OCI-LY1 (cell line): Measurements from ENCODE around the gene ZNF19.

ENCODE experiments used
- CTCF ChIP-seq: fragments of 200-600 bp; sonication (generic), shearing (Covaris generic); IDR thresholded peaks from 2 replicates; pipeline ENCODE4 v1.5.1; 2017; ENCODE audit warnings: mild to moderate bottlenecking, antibody characterized with exemption, low read length, moderate library complexity, mixed read lengths
- EZH2 ChIP-seq: fragments of 200-600 bp; sonication (generic), shearing (Covaris generic); IDR thresholded peaks from 2 replicates; pipeline ENCODE4 v1.8.0; 2017; ENCODE audit warnings: borderline replicate concordance, mixed run types, mild to moderate bottlenecking, antibody characterized with exemption, low read length, moderate library complexity, mixed read lengths

GRCh38 chr16:71423865-71424264, 65.3 kb downstream of the ZNF19 start:
- no peak for TF ChIP-seq CTCF
- no peak for TF ChIP-seq EZH2
